GM21825 (cell line): ENCODE results near the gene OR2AJ1.
A peak's percentile ranks its signal among the peaks of the same experiment; 100 is the strongest.

Experiments used
- ATAC-seq: cut with Tn5 transposase; IDR thresholded peaks from one replicate; pipeline ENCODE4 v1.9.1; 2021; ENCODE audit warnings: mild to moderate bottlenecking, moderate library complexity; ENCODE audit not compliant: unreplicated experiment

Gene OR2AJ1

GRCh38 chr1:247961791-247962190 lies 37.1 kb downstream of the OR2AJ1 start:
- ATAC-seq = no peak

- ATAC-seq = no peak
Observed at GRCh38 chr1:247962911-247963588, 38.4 kb downstream of the OR2AJ1 start.

GRCh38 chr1:247964933-247965332 lies 40.2 kb downstream of the OR2AJ1 start, which contains the start of gene OR2AK2:
OR2AK2 (plus strand) TSS chr1:247965233; CDS start chr1:247965377, 144 bp downstream.
- no peak for ATAC-seq

GRCh38 chr1:247966532-247967204 lies 42.0 kb downstream of the OR2AJ1 start:
- ATAC-seq = peak; percentile 58
